HL-60 (cell line): Measurements from ENCODE around the gene WRNIP1.

ENCODE experiments used
- REST ChIP-seq: IDR thresholded peaks from 2 replicates; pipeline ENCODE4 v1.6.1; 2012; ENCODE audit warnings: low read depth; ENCODE audit not compliant: insufficient replicate concordance
- TF ChIP-seq, protein P1 (sequence below): IDR thresholded peaks from one replicate; pipeline ENCODE4 v1.5.1; 2011; ENCODE audit warnings: low read length, control low read depth, inconsistent platforms; ENCODE audit not compliant: insufficient read depth

GRCh38 chr6:2718334-2719092 lies 46.7 kb upstream of the WRNIP1 start:
- TF ChIP-seq, protein P1, sequence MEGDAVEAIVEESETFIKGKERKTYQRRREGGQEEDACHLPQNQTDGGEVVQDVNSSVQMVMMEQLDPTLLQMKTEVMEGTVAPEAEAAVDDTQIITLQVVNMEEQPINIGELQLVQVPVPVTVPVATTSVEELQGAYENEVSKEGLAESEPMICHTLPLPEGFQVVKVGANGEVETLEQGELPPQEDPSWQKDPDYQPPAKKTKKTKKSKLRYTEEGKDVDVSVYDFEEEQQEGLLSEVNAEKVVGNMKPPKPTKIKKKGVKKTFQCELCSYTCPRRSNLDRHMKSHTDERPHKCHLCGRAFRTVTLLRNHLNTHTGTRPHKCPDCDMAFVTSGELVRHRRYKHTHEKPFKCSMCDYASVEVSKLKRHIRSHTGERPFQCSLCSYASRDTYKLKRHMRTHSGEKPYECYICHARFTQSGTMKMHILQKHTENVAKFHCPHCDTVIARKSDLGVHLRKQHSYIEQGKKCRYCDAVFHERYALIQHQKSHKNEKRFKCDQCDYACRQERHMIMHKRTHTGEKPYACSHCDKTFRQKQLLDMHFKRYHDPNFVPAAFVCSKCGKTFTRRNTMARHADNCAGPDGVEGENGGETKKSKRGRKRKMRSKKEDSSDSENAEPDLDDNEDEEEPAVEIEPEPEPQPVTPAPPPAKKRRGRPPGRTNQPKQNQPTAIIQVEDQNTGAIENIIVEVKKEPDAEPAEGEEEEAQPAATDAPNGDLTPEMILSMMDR: no peak
- no peak for TF ChIP-seq REST
